ENCODE measurements around the gene MICAL2.
A peak's percentile ranks its signal among the peaks of the same experiment; 100 is the strongest.

MICAL2 gene

DNA sequence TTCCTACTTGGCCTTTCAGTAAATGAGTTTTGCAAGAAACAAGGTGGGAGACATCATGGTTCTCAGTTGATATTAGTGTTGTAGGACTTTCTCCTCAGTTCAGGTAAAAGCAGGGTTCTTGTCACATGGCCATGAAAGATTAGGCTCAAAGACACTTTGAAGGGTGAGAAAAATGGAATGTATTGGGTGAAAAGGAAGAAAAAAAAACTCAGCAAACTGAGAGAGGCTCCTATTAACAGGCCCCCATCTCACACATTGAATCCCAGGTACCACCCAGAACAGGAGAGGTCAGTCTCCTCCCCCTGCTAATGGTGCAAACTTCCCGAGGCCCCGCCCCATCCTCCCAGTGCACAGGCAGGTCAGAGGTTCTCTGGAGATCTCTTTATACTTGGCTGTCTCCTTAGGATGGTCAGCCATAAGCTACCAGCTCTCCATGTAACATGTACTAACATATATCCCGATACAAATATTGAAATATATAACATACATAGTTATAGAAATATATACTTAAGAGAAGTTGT, 62.2 kb downstream of the MICAL2 start:
- TF ChIP-seq, protein P1, sequence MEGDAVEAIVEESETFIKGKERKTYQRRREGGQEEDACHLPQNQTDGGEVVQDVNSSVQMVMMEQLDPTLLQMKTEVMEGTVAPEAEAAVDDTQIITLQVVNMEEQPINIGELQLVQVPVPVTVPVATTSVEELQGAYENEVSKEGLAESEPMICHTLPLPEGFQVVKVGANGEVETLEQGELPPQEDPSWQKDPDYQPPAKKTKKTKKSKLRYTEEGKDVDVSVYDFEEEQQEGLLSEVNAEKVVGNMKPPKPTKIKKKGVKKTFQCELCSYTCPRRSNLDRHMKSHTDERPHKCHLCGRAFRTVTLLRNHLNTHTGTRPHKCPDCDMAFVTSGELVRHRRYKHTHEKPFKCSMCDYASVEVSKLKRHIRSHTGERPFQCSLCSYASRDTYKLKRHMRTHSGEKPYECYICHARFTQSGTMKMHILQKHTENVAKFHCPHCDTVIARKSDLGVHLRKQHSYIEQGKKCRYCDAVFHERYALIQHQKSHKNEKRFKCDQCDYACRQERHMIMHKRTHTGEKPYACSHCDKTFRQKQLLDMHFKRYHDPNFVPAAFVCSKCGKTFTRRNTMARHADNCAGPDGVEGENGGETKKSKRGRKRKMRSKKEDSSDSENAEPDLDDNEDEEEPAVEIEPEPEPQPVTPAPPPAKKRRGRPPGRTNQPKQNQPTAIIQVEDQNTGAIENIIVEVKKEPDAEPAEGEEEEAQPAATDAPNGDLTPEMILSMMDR (conservative IDR thresholded peaks at IDR 0.05; ENCODE audit: low read depth, low read length), result no peak
- no peak overlapping the region for H3K4me3 ChIP-seq (ENCODE audit: low read depth, low read length)
- no peak for DNase-seq (ENCODE audit: low read depth)

DNA sequence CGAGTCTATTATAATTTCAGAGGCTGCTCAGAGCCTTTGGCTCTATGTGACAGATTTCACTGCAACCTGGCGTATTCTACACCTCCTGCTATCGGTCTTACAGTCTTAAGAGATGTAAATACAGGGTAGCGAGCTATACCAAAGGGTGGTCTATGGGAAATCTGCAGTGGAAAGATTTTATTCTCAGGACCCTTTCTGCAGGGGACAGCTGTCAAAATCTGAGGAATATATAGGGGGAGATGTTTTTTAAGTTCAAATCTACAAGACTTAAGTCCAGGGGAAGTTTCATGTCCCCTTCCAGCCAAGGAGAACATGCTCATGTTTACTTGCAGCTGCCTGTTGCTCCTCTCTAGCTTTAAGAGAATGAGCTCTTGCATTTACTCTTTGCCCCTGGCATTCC, 62.7 kb downstream of the MICAL2 start:
- H3K4me3 ChIP-seq (ENCODE audit: low read depth, low read length), result no peak overlapping the region
- TF ChIP-seq, protein P1 (conservative IDR thresholded peaks at IDR 0.05; ENCODE audit: low read depth, low read length), result no peak
- no peak for DNase-seq (ENCODE audit: low read depth)

DNA sequence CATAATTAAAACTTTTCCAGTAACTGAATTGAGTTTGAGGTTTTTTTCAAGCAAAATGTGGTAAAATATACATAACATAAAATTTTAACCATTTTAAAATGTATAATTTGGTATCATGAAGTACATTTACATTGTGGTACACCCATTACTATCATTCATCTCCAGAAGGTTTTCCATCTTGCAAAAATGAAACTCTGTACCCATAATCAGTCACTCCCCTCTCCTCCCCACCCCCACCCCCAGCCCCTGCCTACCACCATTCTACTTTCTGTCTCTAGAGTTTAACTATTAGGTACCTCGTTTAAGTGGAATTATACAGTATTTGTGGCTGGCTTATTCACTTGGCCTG, 63.7 kb downstream of the MICAL2 start:
- TF ChIP-seq, protein P1 (conservative IDR thresholded peaks at IDR 0.05; ENCODE audit: low read depth, low read length), result no peak
- no peak for DNase-seq (ENCODE audit: low read depth)
- no peak overlapping the region for H3K4me3 ChIP-seq (ENCODE audit: low read depth, low read length)

DNA sequence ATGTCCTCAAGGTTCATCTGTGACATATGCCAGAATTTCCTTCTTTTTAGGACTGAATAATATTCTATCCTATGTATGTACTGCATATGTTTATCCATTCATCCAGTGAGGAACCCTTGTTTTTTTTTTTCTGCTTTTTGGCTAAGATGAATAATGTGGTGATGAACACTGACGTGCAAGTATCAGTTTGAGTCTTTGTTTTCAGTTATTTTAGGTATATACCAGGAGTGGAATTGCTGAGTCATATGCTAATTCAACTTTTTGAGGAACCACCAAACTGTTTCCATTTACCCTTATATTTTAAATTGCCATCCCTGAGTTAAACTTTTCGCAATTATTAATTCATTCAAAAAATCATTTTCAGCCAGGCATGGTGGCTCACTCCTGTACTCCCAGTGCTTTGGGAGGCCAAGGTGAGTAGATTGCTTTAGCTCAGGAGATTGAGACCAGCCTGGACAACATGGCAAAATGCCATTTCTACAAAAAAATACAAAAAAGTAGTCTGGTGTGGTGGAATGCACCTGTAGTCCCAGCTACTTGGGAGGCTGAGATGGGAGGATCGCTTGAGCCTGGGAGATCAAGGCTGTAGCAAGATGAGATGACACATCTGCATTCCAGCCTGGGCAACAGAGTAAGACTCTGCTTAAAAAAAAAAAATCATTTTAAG, 64.2 kb downstream of the MICAL2 start:
- DNase-seq (ENCODE audit: low read depth), result peak; percentile 71
- H3K4me3 ChIP-seq (ENCODE audit: low read depth, low read length), result no peak overlapping the region
- TF ChIP-seq, protein P1 (conservative IDR thresholded peaks at IDR 0.05; ENCODE audit: low read depth, low read length), result no peak

DNA sequence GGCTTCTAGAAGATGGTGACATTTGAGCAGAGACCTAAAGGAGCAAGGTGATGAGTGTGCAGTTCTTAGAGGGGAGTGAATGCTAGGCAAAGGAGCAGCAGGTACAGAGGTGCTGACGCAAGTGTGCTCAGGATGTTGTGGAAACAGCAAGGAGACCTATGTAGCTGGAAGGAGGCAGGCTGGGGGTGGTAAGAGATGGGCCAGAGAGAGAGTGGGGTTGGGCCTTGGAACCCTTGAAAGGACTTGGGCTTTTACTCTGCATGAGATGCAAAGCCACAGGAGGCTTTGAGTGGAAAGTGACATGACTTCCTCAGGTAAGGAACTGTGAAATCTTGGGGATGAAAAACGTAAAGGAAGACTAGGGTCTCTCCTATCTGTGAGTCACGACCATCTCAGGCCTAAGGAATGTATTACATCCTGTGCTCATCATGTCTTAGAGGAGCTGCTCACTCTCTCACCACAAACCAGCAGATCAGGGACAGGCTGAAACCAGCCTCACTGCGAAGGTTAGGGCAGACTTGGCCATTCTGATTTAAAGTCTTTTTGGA, 65.4 kb downstream of the MICAL2 start:
- DNase-seq (ENCODE audit: low read depth), result peak; percentile 96
- H3K4me3 ChIP-seq (ENCODE audit: low read depth, low read length), result no peak overlapping the region
- TF ChIP-seq, protein P1 (conservative IDR thresholded peaks at IDR 0.05; ENCODE audit: low read depth, low read length), result no peak

DNA sequence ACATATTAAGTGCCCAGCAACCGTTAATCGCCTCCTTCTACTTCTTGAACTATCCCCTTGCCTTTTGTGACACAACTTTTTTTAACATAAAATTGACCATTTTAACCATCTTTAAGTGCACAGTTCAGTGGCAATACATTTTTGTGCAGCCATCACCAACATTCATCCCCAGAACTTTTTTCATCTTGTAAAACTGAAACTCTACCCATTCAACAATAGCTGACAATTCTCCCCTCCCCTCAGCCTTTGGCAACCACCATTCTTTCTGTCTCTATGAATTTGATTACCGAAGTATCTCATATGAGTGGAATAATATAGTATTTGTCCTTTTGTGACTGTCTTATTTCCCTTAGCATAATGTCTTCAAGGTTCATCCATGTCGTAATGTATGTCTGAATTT, 66.0 kb downstream of the MICAL2 start:
- no peak for DNase-seq (ENCODE audit: low read depth)
- H3K4me3 ChIP-seq (ENCODE audit: low read depth, low read length), result no peak overlapping the region
- TF ChIP-seq, protein P1 (conservative IDR thresholded peaks at IDR 0.05; ENCODE audit: low read depth, low read length), result no peak

All from choroid plexus epithelial cell (primary cell).